ENCODE data around the gene SARS2.
"Not testable (repeated sequence)": the region's sequence is repeated elsewhere in the genome, so short reads cannot be mapped to it uniquely, and the experiment has no call there.

SARS2 gene

GRCh38 chr19:38944981-38945506 is 14.5 kb upstream of the SARS2 start:
- intact Hi-C loops (cut with DNase I; ENCODE audit: low total_unique reads) = no loop called here
- peaks cover 10 to 35% (median 25%) of the 10 kb centered on the region in 3 donors for H3K36me3 ChIP-seq
- H3K27me3 ChIP-seq = no peaks in the 10 kb centered on the region
- no peak overlapping the region for H3K27ac ChIP-seq
- DNase-seq = no peak
- H3K9me3 ChIP-seq = no peaks in the 10 kb centered on the region
- H3K4me1 ChIP-seq = peaks cover 0 to 7% (median 6%) of the 10 kb centered on the region in 4 donors
- H3K4me3 ChIP-seq = no peak overlapping the region
- TF ChIP-seq CTCF (IDR thresholded peaks at IDR 0.05) = no peak

- no peak for DNase-seq
- intact Hi-C loops (cut with DNase I; ENCODE audit: low total_unique reads) = no loop called here
- no peak for TF ChIP-seq CTCF (IDR thresholded peaks at IDR 0.05)
- H3K36me3 ChIP-seq = peaks cover 10 to 29% (median 25%) of the 10 kb centered on the region in 3 donors
- H3K9me3 ChIP-seq = no peaks in the 10 kb centered on the region
- no peak overlapping the region for H3K4me3 ChIP-seq
- H3K4me1 ChIP-seq = no peaks in the 10 kb centered on the region
- no peak overlapping the region for H3K27ac ChIP-seq
- H3K27me3 ChIP-seq = no peaks in the 10 kb centered on the region
These were observed 12.1 kb upstream of the SARS2 start for GRCh38 chr19:38942471-38943181.

- Histone ChIP-seq H3K36me3 (peaks cover 10 to 26% (median 24%) of the 10 kb centered on the region in 3 donors), H3K9me3 (no peaks in the 10 kb centered on the region), H3K27ac (no peak overlapping the region), H3K4me3 (no peak overlapping the region), H3K27me3 (no peaks in the 10 kb centered on the region), H3K4me1 (no peaks in the 10 kb centered on the region)
- intact Hi-C loops (cut with DNase I; ENCODE audit: low total_unique reads) = no loop called here
- TF ChIP-seq CTCF (IDR thresholded peaks at IDR 0.05) = no peak
- DNase-seq = no peak
These were observed 11.4 kb upstream of the SARS2 start for GRCh38 chr19:38941979-38942378.

GRCh38 chr19:38941466-38941865 is 10.9 kb upstream of the SARS2 start:
- H3K27ac ChIP-seq; H3K27me3 ChIP-seq; DNase-seq; H3K9me3 ChIP-seq; H3K4me1 ChIP-seq; H3K4me3 ChIP-seq; intact Hi-C loops (cut with DNase I; ENCODE audit: low total_unique reads): not testable (repeated sequence)
- H3K36me3 ChIP-seq = peaks cover 7 to 21% (median 18%) of the 10 kb centered on the region in 3 donors

- Histone ChIP-seq H3K9me3 (no peaks in the 10 kb centered on the region), H3K4me1 (no peaks in the 10 kb centered on the region), H3K4me3 (no peak overlapping the region), H3K27me3 (no peaks in the 10 kb centered on the region), H3K36me3 (peaks cover 0 to 12% (median 8%) of the 10 kb centered on the region in 3 donors), H3K27ac (no peak overlapping the region)
- intact Hi-C loops (cut with DNase I; ENCODE audit: low total_unique reads) = no loop called here
- no peak for DNase-seq
- no peak for TF ChIP-seq CTCF (IDR thresholded peaks at IDR 0.05)
These were observed 9.4 kb upstream of the SARS2 start for GRCh38 chr19:38939957-38940356.

- Histone ChIP-seq H3K4me3 (no peak overlapping the region), H3K9me3 (no peaks in the 10 kb centered on the region), H3K27ac (no peak overlapping the region), H3K36me3 (peaks cover 4 to 28% (median 12%) of the 10 kb centered on the region in 3 donors), H3K27me3 (no peaks in the 10 kb centered on the region), H3K4me1 (peaks cover 0 to 21% (median 19%) of the 10 kb centered on the region in 4 donors)
- intact Hi-C loops (cut with DNase I; ENCODE audit: low total_unique reads) = no loop called here
- DNase-seq = no peak
- no peak for TF ChIP-seq CTCF (IDR thresholded peaks at IDR 0.05)
These were observed 3.0 kb upstream of the SARS2 start for GRCh38 chr19:38933544-38933943.
